ENCODE results near the gene RFTN2.

RFTN2 gene

GRCh38 chr2:197666277-197666676 is 9.1 kb downstream of the RFTN2 start:
- no peak for DNase-seq (ENCODE audit: low read depth in 1 of 2, low spot score in 1 of 2)
- TF ChIP-seq GABPA (IDR thresholded peaks at IDR 0.05; ENCODE audit: low read depth) (no peak), POLR2AphosphoS5 (IDR thresholded peaks at IDR 0.05; ENCODE audit: low read depth) (no peak), CTCF (IDR thresholded peaks at IDR 0.05; ENCODE audit: insufficient read depth, low read length) (no peak), REST (IDR thresholded peaks at IDR 0.05; ENCODE audit: insufficient replicate concordance, low read depth) (no peak), SPI1 (IDR thresholded peaks at IDR 0.05; ENCODE audit: borderline replicate concordance, low read depth) (no peak)
- Histone ChIP-seq H3K4me3 (replicated peaks; ENCODE audit: insufficient read depth, low read length) (no peak overlapping the region), H3K27ac (replicated peaks) (no peak overlapping the region), H3K27me3 (ENCODE audit: insufficient read depth, poor library complexity, severe bottlenecking) (no peaks in the 10 kb centered on the region)

DNA sequence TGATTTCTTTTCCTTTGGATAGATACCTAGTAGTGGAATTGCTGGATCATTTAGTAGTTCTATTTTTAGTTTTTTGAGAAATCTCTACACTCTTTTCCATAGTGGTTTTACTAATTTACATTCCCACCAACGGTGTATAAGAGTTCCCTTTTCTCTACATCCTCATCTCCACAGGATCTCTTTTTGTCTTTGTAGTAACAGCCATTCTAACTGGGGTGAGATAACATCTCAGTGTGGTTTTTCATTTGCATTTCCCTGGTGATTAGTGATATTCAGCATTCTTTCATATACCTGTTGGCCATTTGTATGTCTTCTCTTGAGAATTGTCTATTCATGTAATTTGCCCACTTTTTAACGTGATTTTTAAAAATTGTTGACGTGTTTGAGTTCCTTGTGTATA is 13.8 kb downstream of the RFTN2 start:
- H3K27ac ChIP-seq (replicated peaks) = no peak overlapping the region
- no peak for DNase-seq (ENCODE audit: low read depth in 1 of 2, low spot score in 1 of 2)
- H3K4me3 ChIP-seq (replicated peaks; ENCODE audit: insufficient read depth, low read length) = no peak overlapping the region
- H3K27me3 ChIP-seq (ENCODE audit: insufficient read depth, poor library complexity, severe bottlenecking) = no peaks in the 10 kb centered on the region
- peak; percentile 44; the same call in 1 of the 2 replicates for TF ChIP-seq SPI1 (IDR thresholded peaks at IDR 0.05; ENCODE audit: borderline replicate concordance, low read depth)
- no peak for TF ChIP-seq CTCF (IDR thresholded peaks at IDR 0.05; ENCODE audit: insufficient read depth, low read length)

DNA sequence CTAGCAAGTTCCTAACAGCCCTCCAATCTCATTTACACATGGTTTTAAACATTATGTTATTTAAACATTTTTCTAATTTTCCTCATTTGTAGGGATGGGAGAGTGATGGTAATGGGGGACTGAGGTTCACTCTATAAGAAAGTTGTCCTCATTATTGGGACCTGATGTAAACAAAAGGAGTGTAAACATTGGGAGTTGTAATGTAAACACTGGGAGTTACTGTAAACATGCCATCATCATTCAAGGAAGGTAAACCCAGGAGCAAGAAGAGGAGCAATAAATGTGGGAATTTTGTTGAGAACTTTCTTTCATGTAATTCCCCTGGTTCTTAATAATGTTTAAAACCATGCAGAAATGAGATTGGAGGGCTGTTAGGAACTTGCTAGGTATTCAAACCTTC is 17.8 kb downstream of the RFTN2 start:
- TF ChIP-seq GABPA (IDR thresholded peaks at IDR 0.05; ENCODE audit: low read depth) (no peak), CTCF (IDR thresholded peaks at IDR 0.05; ENCODE audit: insufficient read depth, low read length) (no peak), POLR2AphosphoS5 (IDR thresholded peaks at IDR 0.05; ENCODE audit: low read depth) (no peak), REST (IDR thresholded peaks at IDR 0.05; ENCODE audit: insufficient replicate concordance, low read depth) (no peak), SPI1 (IDR thresholded peaks at IDR 0.05; ENCODE audit: borderline replicate concordance, low read depth) (no peak)
- no peak overlapping the region for H3K4me3 ChIP-seq (replicated peaks; ENCODE audit: insufficient read depth, low read length)
- no peak overlapping the region for H3K27ac ChIP-seq (replicated peaks)
- H3K27me3 ChIP-seq (ENCODE audit: insufficient read depth, poor library complexity, severe bottlenecking) = no peaks in the 10 kb centered on the region
- DNase-seq (ENCODE audit: low read depth in 1 of 2, low spot score in 1 of 2) = no peak

GRCh38 chr2:197647961-197648690 is 27.3 kb downstream of the RFTN2 start:
- H3K4me3 ChIP-seq (replicated peaks; ENCODE audit: insufficient read depth, low read length) = no peak overlapping the region
- H3K27ac ChIP-seq (replicated peaks) = no peak overlapping the region
- no peak for TF ChIP-seq POLR2AphosphoS5 (IDR thresholded peaks at IDR 0.05; ENCODE audit: low read depth)
- no peak for TF ChIP-seq REST (IDR thresholded peaks at IDR 0.05; ENCODE audit: insufficient replicate concordance, low read depth)
- no peak for TF ChIP-seq SPI1 (IDR thresholded peaks at IDR 0.05; ENCODE audit: borderline replicate concordance, low read depth)
- no peak for DNase-seq (ENCODE audit: low read depth in 1 of 2, low spot score in 1 of 2)
- H3K27me3 ChIP-seq (ENCODE audit: insufficient read depth, poor library complexity, severe bottlenecking) = no peaks in the 10 kb centered on the region
